ENCODE data around the gene KLF15.

GRCh38 chr3:126340943-126341754 lies 16.1 kb downstream of the KLF15 start:
- TF ChIP-seq POLR2A (IDR thresholded peaks at IDR 0.05; ENCODE audit: low read depth, low read length): no peak
- TF ChIP-seq TAF1 (IDR thresholded peaks at IDR 0.05; ENCODE audit: borderline replicate concordance, low read depth, low read length): no peak
